HG03045 (cell line): ENCODE measurements around the gene SMPD3.

Source experiments
- ATAC-seq: cut with Tn5 transposase; IDR thresholded peaks from one replicate; pipeline ENCODE4 v1.9.1; 2021; ENCODE audit warnings: mild to moderate bottlenecking, moderate library complexity; ENCODE audit not compliant: unreplicated experiment

The SMPD3 gene

GRCh38 chr16:68371706-68372380, 76.5 kb downstream of the SMPD3 start:
- ATAC-seq = no peak

- ATAC-seq = no peak
Observed at GRCh38 chr16:68371276-68371651, 77.0 kb downstream of the SMPD3 start.

- no peak for ATAC-seq
Observed at GRCh38 chr16:68370581-68371275, 77.6 kb downstream of the SMPD3 start.

DNA sequence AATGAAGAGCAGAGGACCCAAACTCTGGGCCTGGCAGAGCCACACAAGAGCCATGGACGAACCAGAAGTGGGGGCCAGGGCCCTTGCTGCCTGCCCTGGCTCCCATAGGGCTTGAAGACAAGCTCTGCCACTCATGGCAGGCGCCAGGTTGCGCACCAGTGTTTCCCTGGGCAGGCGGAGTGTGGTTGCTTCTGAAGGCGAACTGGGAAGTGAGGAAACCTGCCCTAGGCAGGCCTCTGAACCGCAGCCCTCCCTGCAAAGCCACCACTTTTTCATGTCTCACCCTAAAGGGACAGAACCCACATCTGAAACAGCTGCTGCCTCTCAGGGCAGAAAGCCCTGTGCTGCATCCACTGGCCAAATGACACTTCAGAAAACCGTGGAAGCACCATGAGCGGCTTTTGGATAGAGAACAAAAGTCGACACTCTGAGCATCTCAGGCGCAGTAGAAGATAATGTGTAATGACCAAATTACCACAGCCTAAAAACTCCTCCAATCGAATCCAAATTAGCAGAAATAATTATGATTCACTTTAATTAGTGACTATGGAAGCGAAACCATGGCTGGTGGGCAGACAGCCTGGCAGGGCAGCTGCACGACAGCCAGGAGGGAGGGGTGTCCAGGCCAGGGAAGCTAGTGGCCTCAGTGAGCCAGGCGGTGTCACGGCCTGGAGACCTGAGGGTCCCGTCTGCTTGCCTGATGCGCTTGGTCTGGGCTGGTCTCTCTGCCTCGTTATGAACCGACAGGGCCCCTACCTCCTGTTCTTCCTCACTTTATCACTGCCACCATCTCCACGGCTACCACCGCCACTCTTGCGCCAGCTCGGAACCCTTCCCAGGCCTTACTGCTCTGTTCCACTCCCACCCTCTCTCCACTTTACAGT, 78.4 kb downstream of the SMPD3 start:
- peak; percentile 62 for ATAC-seq

- ATAC-seq = no peak
Observed at GRCh38 chr16:68369168-68369567, 79.1 kb downstream of the SMPD3 start.

- no peak for ATAC-seq
Observed at GRCh38 chr16:68368301-68368888, 79.9 kb downstream of the SMPD3 start.

GRCh38 chr16:68367891-68368290, 80.4 kb downstream of the SMPD3 start:
- ATAC-seq = no peak

DNA sequence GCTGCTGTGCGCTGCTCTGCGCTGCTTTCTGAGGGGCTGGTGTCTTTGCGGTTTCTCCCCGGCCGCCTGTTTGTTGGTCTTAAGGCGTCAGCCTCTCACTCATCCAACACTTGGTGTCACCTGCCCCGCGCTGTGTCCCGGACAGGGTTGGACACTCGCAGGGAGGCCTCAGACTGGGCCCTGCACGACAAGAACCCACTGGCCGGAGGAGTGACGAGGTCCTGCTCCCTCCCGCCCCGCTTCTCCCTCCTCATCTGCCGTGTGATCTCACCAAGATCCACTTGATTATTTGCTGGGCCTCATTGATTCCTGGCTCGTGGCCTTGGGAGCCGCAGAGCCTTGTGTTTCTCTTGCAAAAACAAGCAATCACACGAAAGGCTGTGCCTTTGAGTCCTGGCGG, 80.9 kb downstream of the SMPD3 start:
- ATAC-seq = no peak

- no peak for ATAC-seq
Observed at GRCh38 chr16:68367030-68367429, 81.3 kb downstream of the SMPD3 start.

DNA sequence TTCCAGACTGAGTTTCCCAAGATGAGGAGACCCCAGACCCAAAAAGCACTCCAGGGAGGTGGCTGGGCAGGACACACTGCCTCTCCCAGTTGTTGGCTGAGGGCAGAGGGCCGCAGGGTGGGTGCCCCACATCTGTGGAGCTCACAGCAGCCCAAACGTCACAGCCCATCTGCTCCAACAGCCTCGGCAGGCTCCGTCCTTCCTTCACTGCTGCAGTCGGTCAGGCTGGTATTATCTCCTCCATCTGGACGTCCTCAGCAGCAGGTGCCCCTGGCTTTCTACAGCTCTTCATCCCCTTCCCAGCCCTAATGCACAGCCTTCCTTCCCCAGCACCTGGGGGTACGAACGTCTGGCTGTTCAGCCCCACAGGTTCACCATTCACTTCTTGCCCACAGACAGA, 82.2 kb downstream of the SMPD3 start:
- no peak for ATAC-seq

DNA sequence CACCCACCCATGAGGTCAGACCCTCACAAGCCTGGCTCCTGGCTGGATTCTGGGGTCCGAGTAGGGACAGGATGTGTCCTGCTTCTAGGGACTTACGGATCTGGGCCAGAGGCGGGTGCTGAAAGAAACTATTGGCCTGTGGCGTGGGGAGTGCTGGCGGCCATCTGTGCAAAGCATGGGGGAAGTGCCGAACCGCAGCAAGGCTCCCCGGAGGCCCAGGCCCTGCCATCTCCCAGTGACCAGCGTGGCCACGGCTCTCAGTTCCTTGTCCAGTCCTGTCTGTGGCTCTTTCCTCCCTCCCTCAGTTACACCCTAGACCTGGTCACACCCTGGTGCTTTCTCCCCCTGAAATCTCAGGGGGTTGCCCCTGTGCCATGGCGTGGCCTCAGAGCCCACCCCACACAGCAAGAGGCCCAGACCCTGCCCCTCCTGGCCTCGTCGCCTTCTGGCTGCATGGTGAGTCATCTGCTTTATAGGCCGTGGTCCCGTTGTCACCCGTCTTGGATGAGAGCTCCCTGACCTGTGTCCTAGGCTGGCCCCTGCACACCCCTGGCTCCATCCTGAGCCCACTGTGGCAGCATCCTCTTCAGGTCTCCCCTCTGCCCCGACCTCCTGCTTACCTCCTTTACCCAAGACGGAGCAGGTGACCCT, 83.0 kb downstream of the SMPD3 start:
- no peak for ATAC-seq

GRCh38 chr16:68364561-68364998, 83.7 kb downstream of the SMPD3 start:
- no peak for ATAC-seq

- no peak for ATAC-seq
Observed at GRCh38 chr16:68363658-68364521, 84.4 kb downstream of the SMPD3 start.

DNA sequence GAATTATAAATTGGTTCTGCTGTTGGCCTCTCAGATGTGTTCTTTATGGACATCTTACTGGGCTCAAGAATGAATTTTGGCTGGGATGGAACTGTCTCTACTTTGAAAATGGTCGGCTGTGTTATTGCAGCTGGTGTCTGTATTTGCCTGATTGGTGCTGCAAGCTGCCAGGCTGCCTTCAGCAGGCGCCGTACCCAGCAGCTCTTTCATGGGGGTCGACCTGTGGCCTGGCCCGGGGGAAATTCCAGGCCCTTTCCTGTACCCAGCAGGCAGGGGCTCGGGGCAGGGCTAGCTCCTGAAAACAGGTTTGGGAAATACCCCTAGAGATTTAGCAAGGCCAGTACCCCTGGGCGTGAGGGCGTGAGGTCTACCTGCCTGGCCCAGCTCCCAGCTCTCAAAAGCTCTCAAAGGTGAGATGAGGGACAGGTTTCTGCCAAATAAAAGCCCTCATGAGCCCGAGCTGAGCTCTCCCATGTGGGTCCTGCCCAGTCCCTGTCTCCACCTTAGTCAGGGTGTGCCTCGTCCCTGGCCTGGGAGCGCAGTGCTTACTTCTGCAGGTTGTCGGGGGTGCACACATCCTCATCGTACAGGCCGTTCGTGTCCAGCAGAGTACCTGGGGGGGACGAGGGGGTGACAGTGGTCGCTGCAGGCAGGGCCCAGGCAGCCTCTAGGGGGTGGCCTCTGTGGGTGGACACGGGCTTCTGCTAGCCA, 85.2 kb downstream of the SMPD3 start:
- no peak for ATAC-seq

DNA sequence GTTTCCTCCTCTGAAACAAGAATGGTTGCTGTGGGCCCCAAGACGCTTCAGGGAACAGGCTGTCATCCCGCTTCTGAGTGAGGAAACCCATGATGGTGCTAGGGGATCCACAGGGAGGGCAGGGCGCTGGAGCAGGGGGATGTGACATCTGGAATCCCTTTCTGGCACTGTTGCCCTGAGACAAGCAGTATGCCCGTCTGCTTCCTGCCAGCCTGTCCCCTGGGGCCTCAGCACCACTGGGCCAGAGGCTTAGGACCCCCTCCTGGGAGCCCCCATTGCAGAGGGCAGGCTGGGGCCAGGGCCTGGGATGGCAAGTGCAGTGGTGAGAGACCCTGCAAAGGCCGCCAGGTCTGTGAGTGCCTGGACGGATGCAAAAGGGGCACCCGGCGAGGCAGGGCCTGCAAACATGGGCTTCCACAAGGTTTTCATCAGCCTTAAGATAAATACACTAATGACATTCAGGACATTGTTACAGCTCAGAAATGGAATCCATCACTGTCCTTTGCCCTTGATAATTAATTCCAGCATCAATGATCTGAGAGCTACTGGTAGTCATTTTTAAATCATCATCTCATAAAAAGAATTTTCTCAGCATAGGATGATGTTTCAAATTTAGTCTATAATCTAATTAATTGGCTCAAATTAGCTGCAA, 85.9 kb downstream of the SMPD3 start:
- no peak for ATAC-seq

GRCh38 chr16:68361485-68361884, 86.8 kb downstream of the SMPD3 start:
- no peak for ATAC-seq

- ATAC-seq = no peak
Observed at GRCh38 chr16:68360956-68361355, 87.4 kb downstream of the SMPD3 start.

GRCh38 chr16:68360547-68360946, 87.8 kb downstream of the SMPD3 start:
- ATAC-seq = no peak
